Measurements from ENCODE around the gene ABHD5. TPM values are rescaled to one million over a fixed set of nuclear protein-coding genes. Genes with fewer than 3 reads are reported as not detected.

ABHD5 gene
- total RNA-seq, 1 donor from 2014 or later, result 59.2 TPM

- TF ChIP-seq CTCF (IDR thresholded peaks at IDR 0.05), result no peak
- Histone ChIP-seq H3K4me3 (no peak overlapping the region), H3K9me3 (no peaks in the 10 kb centered on the region), H3K4me1 (peaks cover 16% of the 10 kb centered on the region), H3K27me3 (ENCODE audit: low read depth) (no peaks in the 10 kb centered on the region), H3K36me3 (no peaks in the 10 kb centered on the region), H3K27ac (no peak overlapping the region)
- no peak for DNase-seq
- ATAC-seq, result peak in 1 of 2 donors; percentile 37
- intact Hi-C loops (cut with DNase I), result no loop called here
Measured at GRCh38 chr3:43757666-43758321, 67.1 kb downstream of the ABHD5 start.

GRCh38 chr3:43758592-43759225 is 68.0 kb downstream of the ABHD5 start:
- H3K4me3 ChIP-seq, result no peak overlapping the region
- no peaks in the 10 kb centered on the region for H3K27me3 ChIP-seq (ENCODE audit: low read depth)
- no peak for TF ChIP-seq CTCF (IDR thresholded peaks at IDR 0.05)
- H3K27ac ChIP-seq, result peak overlapping the region; percentile 13
- H3K9me3 ChIP-seq, result no peaks in the 10 kb centered on the region
- intact Hi-C loops (cut with DNase I), result no loop called here
- DNase-seq (no peak), ATAC-seq (no peak)
- no peaks in the 10 kb centered on the region for H3K36me3 ChIP-seq
- H3K4me1 ChIP-seq, result peaks cover 16% of the 10 kb centered on the region

DNA sequence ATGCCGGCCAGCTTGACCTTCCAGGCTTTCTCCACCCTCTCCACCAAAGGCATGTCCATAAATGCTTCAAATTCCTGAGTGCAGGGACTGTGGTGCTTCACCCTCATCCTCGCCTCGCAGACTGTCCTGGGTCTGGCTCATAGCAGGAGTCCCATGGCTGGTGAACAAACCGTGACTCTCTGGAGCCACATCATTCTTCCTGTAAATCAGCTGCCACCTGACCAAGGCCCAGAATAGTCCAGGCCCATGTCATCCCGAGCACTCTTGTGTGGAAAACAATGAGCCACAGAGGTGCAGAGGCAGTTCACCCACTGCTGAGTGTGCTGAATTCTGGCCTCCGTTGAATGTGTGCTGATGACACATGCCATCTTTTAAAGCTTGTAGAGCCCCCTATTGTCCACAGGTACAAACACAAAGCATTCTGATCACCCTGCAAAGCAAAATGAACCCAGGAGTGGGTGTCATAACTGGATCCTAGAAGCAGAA is 68.6 kb downstream of the ABHD5 start:
- Histone ChIP-seq H3K27ac (peak overlapping the region; percentile 13), H3K36me3 (no peaks in the 10 kb centered on the region), H3K27me3 (ENCODE audit: low read depth) (no peaks in the 10 kb centered on the region), H3K4me1 (peaks cover 16% of the 10 kb centered on the region), H3K9me3 (no peaks in the 10 kb centered on the region), H3K4me3 (no peak overlapping the region)
- ATAC-seq, result peak in 1 of 2 donors; percentile 45
- DNase-seq, result no peak
- TF ChIP-seq CTCF (IDR thresholded peaks at IDR 0.05), result no peak
- intact Hi-C loops (cut with DNase I), result no loop called here

- intact Hi-C loops (cut with DNase I), result no loop called here
Measured at GRCh38 chr3:43759938-43760337, 69.2 kb downstream of the ABHD5 start.

DNA sequence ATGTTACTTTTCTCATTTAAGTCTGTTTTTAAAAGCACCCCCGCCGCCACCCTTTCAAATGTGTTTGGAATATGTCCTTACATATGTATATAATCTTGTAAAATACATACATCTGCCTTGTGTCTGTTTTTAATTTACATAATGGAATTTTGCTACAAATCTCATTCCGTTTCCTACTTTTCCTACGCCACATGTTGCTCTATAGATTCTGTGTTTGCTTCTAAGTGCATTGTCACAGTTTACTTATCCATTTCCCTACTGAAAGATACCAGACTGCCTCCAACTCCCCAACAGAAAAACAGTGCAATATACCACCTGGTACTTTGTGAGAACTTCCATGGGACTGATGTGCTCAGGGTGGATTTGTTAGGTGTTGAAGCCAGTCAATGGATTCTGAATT is 70.2 kb downstream of the ABHD5 start:
- no peak for TF ChIP-seq CTCF (IDR thresholded peaks at IDR 0.05)
- ATAC-seq, result no peak
- peaks cover 21% of the 10 kb centered on the region for H3K4me1 ChIP-seq
- no peak overlapping the region for H3K4me3 ChIP-seq
- no peaks in the 10 kb centered on the region for H3K27me3 ChIP-seq (ENCODE audit: low read depth)
- no peak for DNase-seq
- intact Hi-C loops (cut with DNase I), result no loop called here
- no peaks in the 10 kb centered on the region for H3K9me3 ChIP-seq
- no peak overlapping the region for H3K27ac ChIP-seq
- H3K36me3 ChIP-seq, result no peaks in the 10 kb centered on the region

More at GRCh38 chr3:43759938-43760337, 69.2 kb downstream of the ABHD5 start:
- H3K36me3 ChIP-seq, result no peaks in the 10 kb centered on the region
- TF ChIP-seq CTCF (IDR thresholded peaks at IDR 0.05), result no peak
- no peak for ATAC-seq
- no peak for DNase-seq
- no peak overlapping the region for H3K27ac ChIP-seq
- H3K4me1 ChIP-seq, result peaks cover 16% of the 10 kb centered on the region
- H3K9me3 ChIP-seq, result no peaks in the 10 kb centered on the region
- H3K4me3 ChIP-seq, result no peak overlapping the region
- H3K27me3 ChIP-seq (ENCODE audit: low read depth), result no peaks in the 10 kb centered on the region
